Fibroblast of lung (primary cell): ENCODE results near the gene ZNF862.

Experiments
- EZH2 ChIP-seq: IDR thresholded peaks from 2 replicates; pipeline ENCODE4 v1.5.1; 2012; ENCODE audit warnings: low read length, control low read depth, mild to moderate bottlenecking; ENCODE audit errors: missing control alignments
- TF ChIP-seq, protein P1 (sequence below), 2 donors: IDR thresholded peaks in 1 of 2; conservative IDR thresholded peaks in 1 of 2; 1 replicate in 1 of 2; 2 replicates in 1 of 2; pipeline ENCODE4 v1.5.1; 2011 to 2012; ENCODE audit warnings: low read length in 2 of 2, control low read depth in 1 of 2, inconsistent platforms in 1 of 2, low read depth in 1 of 2, mild to moderate bottlenecking in 1 of 2

DNA sequence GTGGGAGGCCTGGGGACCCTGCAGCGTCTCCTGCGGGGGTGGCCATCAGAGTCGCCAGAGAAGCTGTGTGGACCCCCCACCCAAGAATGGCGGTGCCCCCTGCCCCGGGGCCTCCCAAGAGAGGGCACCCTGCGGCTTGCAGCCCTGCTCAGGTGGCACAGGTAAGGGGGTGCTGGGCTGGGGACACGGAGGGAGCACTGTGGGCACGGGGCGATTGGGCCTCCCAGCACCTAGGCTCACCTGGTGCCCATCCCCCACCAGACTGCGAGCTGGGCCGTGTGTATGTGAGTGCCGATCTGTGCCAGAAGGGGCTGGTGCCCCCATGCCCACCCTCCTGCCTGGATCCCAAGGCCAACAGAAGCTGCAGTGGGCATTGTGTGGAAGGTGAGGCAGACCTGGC is 35.2 kb upstream of the ZNF862 start:
- TF ChIP-seq, protein P1, sequence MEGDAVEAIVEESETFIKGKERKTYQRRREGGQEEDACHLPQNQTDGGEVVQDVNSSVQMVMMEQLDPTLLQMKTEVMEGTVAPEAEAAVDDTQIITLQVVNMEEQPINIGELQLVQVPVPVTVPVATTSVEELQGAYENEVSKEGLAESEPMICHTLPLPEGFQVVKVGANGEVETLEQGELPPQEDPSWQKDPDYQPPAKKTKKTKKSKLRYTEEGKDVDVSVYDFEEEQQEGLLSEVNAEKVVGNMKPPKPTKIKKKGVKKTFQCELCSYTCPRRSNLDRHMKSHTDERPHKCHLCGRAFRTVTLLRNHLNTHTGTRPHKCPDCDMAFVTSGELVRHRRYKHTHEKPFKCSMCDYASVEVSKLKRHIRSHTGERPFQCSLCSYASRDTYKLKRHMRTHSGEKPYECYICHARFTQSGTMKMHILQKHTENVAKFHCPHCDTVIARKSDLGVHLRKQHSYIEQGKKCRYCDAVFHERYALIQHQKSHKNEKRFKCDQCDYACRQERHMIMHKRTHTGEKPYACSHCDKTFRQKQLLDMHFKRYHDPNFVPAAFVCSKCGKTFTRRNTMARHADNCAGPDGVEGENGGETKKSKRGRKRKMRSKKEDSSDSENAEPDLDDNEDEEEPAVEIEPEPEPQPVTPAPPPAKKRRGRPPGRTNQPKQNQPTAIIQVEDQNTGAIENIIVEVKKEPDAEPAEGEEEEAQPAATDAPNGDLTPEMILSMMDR (conservative IDR thresholded peaks at IDR 0.05 in 1 of 2, IDR thresholded peaks at IDR 0.05 in 1 of 2; ENCODE audit: low read depth in 1 of 2, low read length in 2 of 2) = no peak
- no peak for TF ChIP-seq EZH2
